Mucosa of rectum (tissue), 2 donors: ENCODE data around the gene PHF21A.

Source experiments
- H3K27ac ChIP-seq, 2 donors: one replicate each; pipeline ENCODE4 v1.7.0; 2013; ENCODE audit warnings: inconsistent platforms in 2 of 2, low read depth in 2 of 2, low read length in 2 of 2
- H3K27me3 ChIP-seq, 2 donors: one replicate each; pipeline ENCODE4 v1.7.0; 2013; ENCODE audit warnings: low read length in 2 of 2; ENCODE audit not compliant: control insufficient read depth in 2 of 2, insufficient read depth in 2 of 2
- H3K36me3 ChIP-seq, 2 donors: one replicate each; pipeline ENCODE4 v1.7.0; 2013; ENCODE audit warnings: low read length in 2 of 2; ENCODE audit not compliant: control insufficient read depth in 2 of 2, insufficient read depth in 2 of 2
- H3K4me1 ChIP-seq, 2 donors: one replicate each; pipeline ENCODE4 v1.7.0; 2013; ENCODE audit warnings: low read length in 2 of 2, mild to moderate bottlenecking in 1 of 2; ENCODE audit not compliant: control insufficient read depth in 2 of 2, insufficient read depth in 2 of 2
- H3K4me3 ChIP-seq, 2 donors: one replicate each; pipeline ENCODE4 v1.7.0; 2013; ENCODE audit warnings: low read length in 2 of 2
- H3K9ac ChIP-seq, 2 donors: one replicate each; pipeline ENCODE4 v1.7.0; 2013; ENCODE audit warnings: low read length in 2 of 2, low read depth in 1 of 2, mild to moderate bottlenecking in 1 of 2
- H3K9me3 ChIP-seq, 2 donors: one replicate each; pipeline ENCODE4 v1.7.0; 2013; ENCODE audit warnings: low read length in 2 of 2; ENCODE audit not compliant: control insufficient read depth in 2 of 2
- donor health status: healthy.
- donor health status: Normal muscosa, but diverticular disease.

Gene PHF21A

DNA sequence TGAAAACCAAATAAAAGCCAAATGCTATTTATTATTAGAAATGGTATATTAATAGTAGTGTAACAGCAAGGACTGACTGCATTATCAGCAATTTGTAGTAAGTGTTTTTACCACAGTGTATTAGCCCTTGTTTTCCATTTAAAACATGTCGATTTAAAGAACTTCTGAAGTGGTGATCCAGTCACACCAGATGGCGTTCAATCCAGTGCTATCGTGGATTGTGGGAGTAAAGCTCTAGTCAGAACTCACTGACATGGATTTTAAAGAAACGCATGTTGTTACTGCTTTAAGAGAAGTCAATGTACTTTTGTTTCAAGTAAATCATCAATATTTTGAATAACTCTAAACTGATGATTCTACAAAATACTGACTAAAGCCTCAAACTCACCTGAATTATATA lies 147.7 kb downstream of the PHF21A start:
- Histone ChIP-seq H3K9ac (no peak overlapping the region), H3K27ac (no peak overlapping the region), H3K9me3 (no peaks in the 10 kb centered on the region), H3K4me3 (no peak overlapping the region), H3K36me3 (peaks cover 15 to 27% of the 10 kb centered on the region in 2 donors), H3K27me3 (no peaks in the 10 kb centered on the region), H3K4me1 (no peaks in the 10 kb centered on the region)

- no peaks in the 10 kb centered on the region for H3K27me3 ChIP-seq
- H3K27ac ChIP-seq: no peak overlapping the region
- H3K4me3 ChIP-seq: no peak overlapping the region
- H3K9ac ChIP-seq: no peak overlapping the region
- H3K4me1 ChIP-seq: no peaks in the 10 kb centered on the region
- peaks cover 21 to 39% of the 10 kb centered on the region in 2 donors for H3K36me3 ChIP-seq
- no peaks in the 10 kb centered on the region for H3K9me3 ChIP-seq
Measured at GRCh38 chr11:45968901-45969300, 152.4 kb downstream of the PHF21A start.

DNA sequence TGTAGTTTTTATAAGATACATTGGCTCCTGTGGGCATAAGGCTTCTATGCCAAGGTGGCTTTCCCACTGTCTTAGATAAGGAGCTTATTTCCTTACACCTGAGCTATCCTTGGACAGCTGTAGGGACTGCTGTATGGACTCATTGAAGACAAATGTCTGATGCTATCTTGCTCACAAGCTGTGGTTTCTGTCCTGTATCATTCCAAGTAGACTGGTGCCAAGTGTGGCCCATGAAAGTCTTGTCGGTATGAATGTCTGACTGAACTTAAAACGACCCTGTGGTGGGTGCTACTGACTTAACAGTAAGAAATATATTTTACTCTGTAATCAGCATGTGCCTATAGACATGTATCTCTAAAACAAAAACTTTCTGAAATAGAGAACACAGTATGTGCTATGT lies 153.7 kb downstream of the PHF21A start:
- Histone ChIP-seq H3K9ac (no peak overlapping the region), H3K4me1 (no peaks in the 10 kb centered on the region), H3K9me3 (no peaks in the 10 kb centered on the region), H3K27me3 (no peaks in the 10 kb centered on the region), H3K36me3 (peaks cover 21 to 35% of the 10 kb centered on the region in 2 donors), H3K27ac (no peak overlapping the region), H3K4me3 (no peak overlapping the region)

- Histone ChIP-seq H3K36me3 (peaks cover 10 to 28% of the 10 kb centered on the region in 2 donors), H3K27me3 (no peaks in the 10 kb centered on the region), H3K4me3 (no peak overlapping the region), H3K9ac (no peak overlapping the region), H3K4me1 (no peaks in the 10 kb centered on the region), H3K9me3 (no peaks in the 10 kb centered on the region), H3K27ac (no peak overlapping the region)
Measured at GRCh38 chr11:45964911-45965389, 156.3 kb downstream of the PHF21A start.

- Histone ChIP-seq H3K4me3 (no peak overlapping the region), H3K27me3 (no peaks in the 10 kb centered on the region), H3K9ac (no peak overlapping the region), H3K4me1 (no peaks in the 10 kb centered on the region), H3K36me3 (peaks cover 7 to 10% of the 10 kb centered on the region in 2 donors), H3K9me3 (no peaks in the 10 kb centered on the region), H3K27ac (no peak overlapping the region)
Measured at GRCh38 chr11:45961751-45962240, 159.5 kb downstream of the PHF21A start.

DNA sequence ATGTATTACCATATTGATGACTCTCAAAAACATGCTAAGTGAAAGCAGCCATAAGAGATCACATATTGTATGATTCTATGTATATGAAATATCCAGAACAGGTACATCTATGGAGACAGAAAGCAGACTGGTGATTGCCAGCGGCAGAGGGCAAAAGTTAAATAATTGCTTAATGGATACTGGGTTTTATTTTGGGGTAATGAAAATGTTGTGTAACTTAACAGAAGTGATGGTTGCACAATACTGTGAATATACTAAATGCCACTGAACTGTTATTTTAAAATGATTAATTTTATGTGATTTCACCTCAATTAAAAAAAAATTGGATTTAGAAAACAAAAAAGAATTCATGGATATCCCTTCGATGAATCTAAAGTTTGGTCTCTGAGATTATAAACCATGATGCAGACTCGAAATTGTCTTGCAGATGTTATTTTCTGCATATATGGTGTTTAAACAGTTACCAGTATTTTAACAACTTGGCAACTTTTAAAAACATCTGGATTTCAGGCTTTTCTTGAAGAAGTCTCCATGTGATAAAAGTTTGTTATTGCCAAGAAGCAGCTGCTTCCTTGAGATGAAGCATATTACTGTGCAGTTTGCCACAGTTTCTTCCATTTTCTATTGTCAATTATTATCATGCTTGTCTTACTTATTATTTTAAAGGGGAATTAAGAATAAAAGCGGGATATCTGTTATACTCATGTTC lies 160.7 kb downstream of the PHF21A start:
- Histone ChIP-seq H3K4me1 (no peaks in the 10 kb centered on the region), H3K4me3 (no peak overlapping the region), H3K36me3 (peaks cover 6 to 7% of the 10 kb centered on the region in 2 donors), H3K9me3 (no peaks in the 10 kb centered on the region), H3K27me3 (no peaks in the 10 kb centered on the region), H3K27ac (no peak overlapping the region), H3K9ac (no peak overlapping the region)

- no peak overlapping the region for H3K9ac ChIP-seq
- H3K27me3 ChIP-seq: no peaks in the 10 kb centered on the region
- no peaks in the 10 kb centered on the region for H3K9me3 ChIP-seq
- H3K27ac ChIP-seq: no peak overlapping the region
- H3K36me3 ChIP-seq: peaks cover under 1 to 9% of the 10 kb centered on the region in 2 donors
- no peak overlapping the region for H3K4me3 ChIP-seq
- H3K4me1 ChIP-seq: no peaks in the 10 kb centered on the region
Measured at GRCh38 chr11:45959851-45960250, 161.4 kb downstream of the PHF21A start.

DNA sequence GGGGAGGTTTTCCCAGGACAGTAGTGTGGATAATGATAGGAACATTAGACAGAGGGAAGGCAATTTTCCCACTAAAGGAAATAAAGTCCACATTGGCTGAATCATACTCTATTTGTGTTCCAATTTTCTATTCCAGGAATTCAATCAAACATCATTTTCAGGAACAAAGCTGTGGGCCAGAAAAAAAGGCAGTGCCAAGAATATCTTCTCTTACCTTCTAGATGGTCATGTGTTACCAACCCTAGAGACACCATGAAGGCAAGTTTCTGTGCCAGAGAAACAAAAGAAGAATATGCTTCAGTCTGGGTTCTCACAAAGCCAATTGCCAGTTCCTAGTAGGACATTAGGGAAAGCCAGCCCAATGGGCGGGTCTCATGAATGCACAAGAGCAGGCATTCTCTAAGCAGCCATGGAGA lies 171.3 kb downstream of the PHF21A start:
- no peak overlapping the region for H3K4me3 ChIP-seq
- no peaks in the 10 kb centered on the region for H3K9me3 ChIP-seq
- H3K36me3 ChIP-seq: peaks cover 29 to 43% of the 10 kb centered on the region in 2 donors
- no peaks in the 10 kb centered on the region for H3K4me1 ChIP-seq
- H3K9ac ChIP-seq: no peak overlapping the region
- no peak overlapping the region for H3K27ac ChIP-seq
- no peaks in the 10 kb centered on the region for H3K27me3 ChIP-seq

GRCh38 chr11:45948356-45948755 lies 172.9 kb downstream of the PHF21A start:
- Histone ChIP-seq H3K27ac (no peak overlapping the region), H3K36me3 (peaks cover 28 to 43% of the 10 kb centered on the region in 2 donors)

GRCh38 chr11:45947885-45948284 lies 173.4 kb downstream of the PHF21A start:
- no peak overlapping the region for H3K9ac ChIP-seq
- H3K36me3 ChIP-seq: peaks cover 24 to 43% of the 10 kb centered on the region in 2 donors
- no peaks in the 10 kb centered on the region for H3K4me1 ChIP-seq
- H3K27ac ChIP-seq: no peak overlapping the region
- H3K27me3 ChIP-seq: no peaks in the 10 kb centered on the region
- no peaks in the 10 kb centered on the region for H3K9me3 ChIP-seq
- no peak overlapping the region for H3K4me3 ChIP-seq

More at GRCh38 chr11:45948356-45948755, 172.9 kb downstream of the PHF21A start:
- no peaks in the 10 kb centered on the region for H3K9me3 ChIP-seq
- H3K4me1 ChIP-seq: no peaks in the 10 kb centered on the region
- no peaks in the 10 kb centered on the region for H3K27me3 ChIP-seq
- no peak overlapping the region for H3K4me3 ChIP-seq
- H3K9ac ChIP-seq: no peak overlapping the region
